Activated naive CD8-positive, alpha-beta T cell treated with anti-CD3 and anti-CD28 coated beads for 36 hours (primary cell): ENCODE measurements around the gene GTF3A. TPM values are rescaled to one million over a fixed set of nuclear protein-coding genes. Genes with fewer than 3 reads are reported as not detected.

Experiments
- DNase-seq: peaks from one replicate; pipeline ENCODE4 v3.0.0; 2021
- H3K27ac Mint-ChIP-seq: one replicate; pipeline ENCODE4 v1.8.0; 2022; ENCODE audit warnings: mild to moderate bottlenecking, moderate library complexity, mixed read lengths
- H3K27me3 Mint-ChIP-seq: one replicate; pipeline ENCODE4 v1.8.0; 2022; ENCODE audit warnings: mild to moderate bottlenecking, mixed read lengths
- H3K36me3 Mint-ChIP-seq: one replicate; pipeline ENCODE4 v1.8.0; 2021; ENCODE audit warnings: mild to moderate bottlenecking, mixed read lengths
- H3K4me1 Mint-ChIP-seq: one replicate; pipeline ENCODE4 v1.8.0; 2021; ENCODE audit warnings: mixed read lengths
- H3K4me3 Mint-ChIP-seq: one replicate; pipeline ENCODE4 v1.8.0; 2022; ENCODE audit warnings: mild to moderate bottlenecking, moderate library complexity, mixed read lengths
- H3K9me3 Mint-ChIP-seq: one replicate; pipeline ENCODE4 v1.8.0; 2022; ENCODE audit warnings: mixed read lengths
- total RNA-seq, 2 experiments: library from RNA; stranded (reverse); gene quantifications; one replicate each; pipeline ENCODE4 v1.2.3, GENCODE V29; 2021

GTF3A gene
- 100 to 1,000 TPM; 284 to 285 TPM for total RNA-seq

DNA sequence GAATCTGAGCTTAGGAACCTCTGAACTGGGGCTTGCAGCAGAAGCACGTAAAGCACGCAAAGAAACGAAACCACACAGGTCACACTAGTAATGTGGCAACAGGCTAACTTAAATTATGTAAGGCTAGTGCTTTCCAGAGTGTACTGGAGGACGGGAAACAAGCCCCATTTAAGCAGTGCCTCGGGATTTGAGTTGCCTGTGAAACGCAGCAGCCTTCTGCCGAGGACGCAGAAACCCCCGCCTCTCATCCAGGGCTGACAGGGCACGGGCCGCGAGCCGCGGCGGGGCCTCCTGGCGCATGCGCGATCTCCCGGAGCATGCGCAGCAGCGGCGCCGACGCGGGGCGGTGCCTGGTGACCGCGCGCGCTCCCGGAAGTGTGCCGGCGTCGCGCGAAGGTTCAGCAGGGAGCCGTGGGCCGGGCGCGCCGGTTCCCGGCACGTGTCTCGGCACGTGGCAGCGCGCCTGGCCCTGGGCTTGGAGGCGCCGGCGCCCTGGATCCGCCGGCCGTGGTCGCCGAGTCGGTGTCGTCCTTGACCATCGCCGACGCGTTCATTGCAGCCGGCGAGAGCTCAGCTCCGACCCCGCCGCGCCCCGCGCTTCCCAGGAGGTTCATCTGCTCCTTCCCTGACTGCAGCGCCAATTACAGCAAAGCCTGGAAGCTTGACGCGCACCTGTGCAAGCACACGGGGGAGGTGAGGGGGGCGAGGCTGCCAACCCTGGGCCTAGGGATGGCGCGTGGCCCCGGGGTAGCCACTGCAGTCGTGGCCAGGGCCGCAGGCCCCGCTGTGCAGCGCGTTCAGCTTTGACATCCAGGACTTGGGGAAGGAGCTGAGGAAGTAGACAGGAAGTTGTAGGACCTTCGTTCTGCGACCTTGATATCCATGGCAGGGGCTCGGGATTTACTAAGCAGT lies at the start of gene GTF3A:
Gene GTF3A, plus strand, starts transcription at position 374 of the 912 bp plus-strand sequence.
- H3K9me3 Mint-ChIP-seq, result no peaks in the 10 kb centered on the region

DNA sequence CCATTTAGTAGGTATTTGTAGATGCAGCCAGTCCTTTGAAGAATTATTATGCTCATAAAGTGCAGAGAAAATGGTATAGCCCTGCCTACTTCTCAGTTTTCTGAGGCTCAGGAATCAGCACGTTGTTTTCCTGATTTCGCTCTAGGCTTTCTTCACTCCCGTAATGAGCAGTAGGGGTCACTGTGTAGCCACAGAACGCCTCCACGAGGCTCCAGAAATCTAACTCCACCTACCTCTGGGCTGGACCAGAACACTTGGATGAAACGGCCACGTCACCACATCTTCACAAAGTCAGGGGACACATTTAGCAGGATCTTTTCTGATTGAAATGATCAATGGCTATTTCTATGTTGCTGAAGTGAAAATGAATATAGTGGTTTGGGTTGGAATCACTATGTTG lies 49.8 kb upstream of the GTF3A start:
- DNase-seq, result peak; percentile 48
- Mint-ChIP-seq H3K36me3 (no peaks in the 10 kb centered on the region), H3K4me3 (no peak overlapping the region), H3K4me1 (peaks cover 7% of the 10 kb centered on the region), H3K27ac (no peak overlapping the region), H3K27me3 (peaks cover 12% of the 10 kb centered on the region), H3K9me3 (no peaks in the 10 kb centered on the region)

More for the DNA sequence above, at the start of gene GTF3A:
- Mint-ChIP-seq H3K36me3 (peaks cover 36% of the 10 kb centered on the region), H3K4me1 (peaks cover 29% of the 10 kb centered on the region), H3K4me3 (peak within 1 kb of the TSS; percentile 95), H3K27me3 (no peaks in the 10 kb centered on the region), H3K27ac (peak within 1 kb of the TSS; percentile 95)
- DNase-seq, result peak; percentile 92

DNA sequence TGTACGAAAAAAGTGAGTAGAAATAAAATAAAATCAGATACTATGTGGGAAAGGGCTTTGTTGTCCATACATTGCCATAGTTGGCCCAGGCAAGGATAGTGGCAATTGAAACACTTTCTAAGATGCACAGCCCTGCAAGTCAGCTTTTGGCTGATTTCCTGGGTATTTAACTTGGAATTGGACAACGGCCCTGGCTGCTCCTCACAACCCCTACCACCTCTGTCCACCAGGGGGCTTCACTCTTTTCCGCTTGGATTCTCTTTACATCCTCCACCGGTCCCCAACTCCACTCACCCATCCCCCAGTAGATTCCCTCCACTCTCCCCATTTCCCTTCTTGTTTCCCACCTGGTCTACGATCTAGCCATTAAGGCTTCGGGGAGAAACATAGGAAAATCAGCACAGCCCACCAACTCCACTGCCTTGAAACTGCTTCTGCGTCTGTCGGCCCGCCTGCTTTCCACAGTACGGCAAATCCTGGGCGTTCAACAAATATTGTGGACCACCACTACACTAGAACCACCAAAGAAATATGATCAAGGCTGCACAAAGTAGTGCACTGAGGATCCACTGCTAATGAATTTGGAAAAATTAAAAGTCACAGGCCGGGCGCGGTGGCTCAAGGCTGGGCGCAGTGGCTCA lies 48.6 kb upstream of the GTF3A start:
- H3K4me3 Mint-ChIP-seq, result no peak overlapping the region
- peaks cover 12% of the 10 kb centered on the region for H3K27me3 Mint-ChIP-seq
- H3K27ac Mint-ChIP-seq, result no peak overlapping the region
- no peaks in the 10 kb centered on the region for H3K36me3 Mint-ChIP-seq
- peak; percentile 36 for DNase-seq
- H3K9me3 Mint-ChIP-seq, result no peaks in the 10 kb centered on the region
- peaks cover 7% of the 10 kb centered on the region for H3K4me1 Mint-ChIP-seq

DNA sequence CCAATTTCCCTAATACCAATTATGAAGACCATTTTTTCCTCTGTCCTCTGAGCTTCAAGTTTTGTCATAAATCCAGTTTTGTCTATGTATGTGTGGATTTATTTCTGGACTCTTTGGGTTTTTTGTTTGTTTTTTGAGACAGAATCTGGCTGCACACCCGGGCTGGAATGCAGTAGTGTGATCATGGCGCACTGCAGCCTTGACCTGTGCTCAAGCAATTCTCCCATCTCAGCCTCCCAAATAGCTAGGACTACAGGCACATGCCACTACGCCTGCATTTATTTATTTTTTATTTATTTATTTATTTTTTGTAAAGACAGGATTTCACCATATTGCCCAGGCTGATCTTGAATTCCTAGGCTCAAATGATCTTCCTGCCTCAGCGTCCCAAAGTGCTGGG lies 45.3 kb upstream of the GTF3A start:
- Mint-ChIP-seq H3K27me3 (peaks cover 12% of the 10 kb centered on the region), H3K36me3 (no peaks in the 10 kb centered on the region), H3K4me1 (peaks cover 7% of the 10 kb centered on the region), H3K9me3 (no peaks in the 10 kb centered on the region), H3K4me3 (no peak overlapping the region), H3K27ac (no peak overlapping the region)
- no peak for DNase-seq

DNA sequence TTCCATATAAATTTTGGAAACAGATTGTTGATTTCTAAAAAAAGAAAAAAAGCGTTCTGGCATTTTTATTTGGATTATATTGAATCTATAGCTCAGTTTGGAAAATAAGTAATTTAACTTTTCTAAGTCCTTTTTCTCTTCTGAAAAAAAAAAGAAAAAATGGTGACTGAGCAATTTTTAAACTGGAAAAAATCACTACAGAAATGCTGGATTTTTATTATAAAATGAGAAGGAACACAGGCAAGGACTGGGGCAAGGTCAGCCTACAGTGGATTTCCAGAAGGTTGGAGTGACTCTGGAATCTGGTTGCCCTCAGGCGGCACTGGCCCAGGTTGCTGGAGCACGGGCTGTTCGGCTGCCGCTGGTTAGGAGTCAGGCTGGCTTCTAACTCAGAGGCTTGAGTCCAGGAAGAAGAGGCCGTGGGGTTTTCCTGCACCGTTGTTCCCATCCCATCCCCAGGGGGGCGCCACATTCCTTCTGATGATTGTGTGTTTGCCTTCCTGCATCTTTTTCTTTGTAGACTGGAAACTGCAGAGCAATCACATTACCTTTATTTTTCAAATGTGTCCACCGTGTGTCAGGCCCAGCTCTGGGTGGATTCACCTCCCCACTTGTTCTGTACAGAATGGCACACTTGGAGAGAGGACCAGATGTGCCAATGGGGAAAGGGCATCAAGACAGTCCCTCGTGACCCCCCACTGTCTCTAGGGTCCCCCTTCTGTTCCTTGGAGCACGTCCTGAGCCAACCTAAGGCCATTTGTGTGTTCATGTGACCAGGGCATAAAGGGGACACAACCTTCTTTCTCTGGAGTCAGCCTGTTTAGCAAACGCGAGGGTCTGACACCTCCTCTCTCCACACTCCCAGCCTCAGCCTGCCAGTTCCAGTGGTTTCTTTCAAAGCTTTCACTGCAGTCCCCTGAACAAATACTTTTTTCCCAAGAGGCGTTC lies 44.5 kb upstream of the GTF3A start:
- H3K36me3 Mint-ChIP-seq, result no peaks in the 10 kb centered on the region
- H3K9me3 Mint-ChIP-seq, result no peaks in the 10 kb centered on the region
- H3K4me3 Mint-ChIP-seq, result no peak overlapping the region
- H3K4me1 Mint-ChIP-seq, result peaks cover 2% of the 10 kb centered on the region
- DNase-seq, result peak; percentile 57
- H3K27me3 Mint-ChIP-seq, result peaks cover 7% of the 10 kb centered on the region
- H3K27ac Mint-ChIP-seq, result no peak overlapping the region

DNA sequence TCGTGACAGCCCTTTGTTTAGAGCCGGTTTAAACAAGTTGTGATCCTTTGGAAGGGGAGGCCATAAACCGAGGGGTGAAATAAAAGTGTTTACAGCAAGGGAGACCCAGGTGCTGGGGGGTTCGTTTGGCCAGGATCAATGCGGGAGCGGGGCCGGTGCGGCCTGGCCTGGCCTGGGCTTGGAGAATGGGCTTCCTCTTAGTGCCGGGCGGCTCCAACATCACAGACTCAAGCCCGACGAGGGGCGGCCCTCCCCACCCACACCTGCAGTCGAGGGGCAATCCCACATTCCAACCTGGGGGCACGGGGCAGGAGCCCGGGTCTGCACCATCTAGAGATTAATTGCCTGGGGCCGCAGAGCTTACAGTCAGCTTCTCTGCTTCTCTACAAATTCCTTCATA lies 42.8 kb upstream of the GTF3A start:
- Mint-ChIP-seq H3K36me3 (no peaks in the 10 kb centered on the region), H3K27ac (no peak overlapping the region)

DNA sequence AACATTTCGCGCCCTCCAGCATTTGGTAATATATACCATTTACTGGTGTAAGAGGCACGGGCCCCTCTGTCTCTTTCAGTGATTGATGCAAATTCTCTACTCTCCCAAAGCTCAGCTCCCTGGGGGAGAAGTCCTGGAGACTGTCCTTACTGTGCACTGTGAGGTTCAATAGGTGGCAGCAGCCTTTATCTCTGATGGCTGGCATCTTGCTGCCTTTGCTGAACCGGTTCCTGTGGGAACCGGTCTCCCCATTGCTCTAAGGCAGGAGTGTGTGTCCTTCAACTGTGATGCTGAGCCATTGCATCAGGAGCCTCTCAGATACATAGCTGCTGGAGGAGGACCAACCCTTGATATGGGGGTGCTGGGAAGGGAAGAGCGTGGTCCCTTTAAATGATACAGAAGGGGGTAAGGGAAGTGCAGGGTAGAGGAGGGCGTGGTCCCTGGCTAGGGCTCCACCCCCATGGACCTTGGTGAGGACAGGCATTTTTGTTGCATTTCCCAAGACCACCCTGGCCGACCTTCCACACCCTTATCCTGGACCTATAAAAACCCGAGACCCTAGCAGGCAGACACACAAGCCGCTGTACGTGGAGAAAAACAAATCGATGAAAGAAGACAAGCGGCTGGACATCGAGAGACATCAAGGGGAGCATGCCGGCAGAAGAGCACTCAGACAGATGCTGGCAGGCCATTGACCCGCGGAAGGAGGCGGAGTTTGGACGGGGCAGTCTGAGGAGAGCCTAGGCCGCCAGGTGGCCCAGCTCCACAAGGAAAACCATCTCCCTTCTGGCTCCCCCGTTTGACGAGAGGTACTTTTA lies 41.1 kb upstream of the GTF3A start:
- Mint-ChIP-seq H3K4me1 (no peaks in the 10 kb centered on the region), H3K36me3 (no peaks in the 10 kb centered on the region), H3K9me3 (no peaks in the 10 kb centered on the region), H3K27ac (no peak overlapping the region), H3K4me3 (no peak overlapping the region), H3K27me3 (no peaks in the 10 kb centered on the region)
- no peak for DNase-seq

More for the DNA sequence above, 42.8 kb upstream of the GTF3A start:
- Mint-ChIP-seq H3K27me3 (no peaks in the 10 kb centered on the region), H3K4me1 (no peaks in the 10 kb centered on the region), H3K9me3 (no peaks in the 10 kb centered on the region), H3K4me3 (no peak overlapping the region)
- DNase-seq, result no peak

DNA sequence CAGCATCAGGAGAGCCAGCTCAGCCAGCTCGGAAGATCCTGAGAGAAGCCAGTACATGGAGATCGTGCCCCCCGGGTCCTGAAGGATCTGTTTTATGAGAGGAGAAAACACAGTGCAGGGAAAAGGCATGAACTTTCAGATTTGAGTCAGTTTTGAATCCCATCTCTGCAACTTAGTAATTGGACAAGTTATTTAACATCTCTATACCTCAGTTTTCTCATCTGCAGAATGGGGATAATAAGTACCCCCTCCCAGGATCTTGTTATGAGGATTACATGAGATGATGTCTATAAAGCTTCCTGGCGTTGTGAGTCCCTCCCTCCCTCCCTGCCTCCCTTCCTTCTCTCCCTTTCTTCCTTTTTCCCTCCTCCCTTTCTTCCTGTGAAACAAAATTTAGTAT lies 40.1 kb upstream of the GTF3A start:
- no peak for DNase-seq
- no peaks in the 10 kb centered on the region for H3K9me3 Mint-ChIP-seq
- no peak overlapping the region for H3K27ac Mint-ChIP-seq
- no peaks in the 10 kb centered on the region for H3K27me3 Mint-ChIP-seq
- H3K4me3 Mint-ChIP-seq, result no peak overlapping the region
- H3K36me3 Mint-ChIP-seq, result no peaks in the 10 kb centered on the region
- H3K4me1 Mint-ChIP-seq, result no peaks in the 10 kb centered on the region

DNA sequence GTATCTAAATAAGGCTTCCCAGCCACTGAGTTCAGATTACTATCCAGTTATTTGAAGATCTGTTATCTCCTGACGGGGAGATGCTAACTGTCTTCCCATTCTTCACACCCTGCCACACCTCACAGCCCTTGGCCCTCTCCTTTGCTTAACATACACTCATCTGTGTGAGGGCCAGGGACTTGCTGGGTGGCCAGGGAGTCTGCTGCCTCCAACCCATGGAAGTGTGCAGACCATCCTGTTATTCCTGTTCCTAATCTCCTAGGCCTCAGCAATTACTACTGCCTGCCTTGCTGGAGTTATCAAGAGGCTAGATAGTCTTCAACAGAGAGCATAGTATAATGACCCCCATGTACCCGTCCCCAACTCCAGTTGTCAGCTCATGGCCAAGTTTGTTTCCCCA lies 36.2 kb upstream of the GTF3A start:
- H3K9me3 Mint-ChIP-seq, result no peaks in the 10 kb centered on the region
- H3K36me3 Mint-ChIP-seq, result no peaks in the 10 kb centered on the region
- no peak for DNase-seq
- H3K27ac Mint-ChIP-seq, result no peak overlapping the region
- H3K4me1 Mint-ChIP-seq, result no peaks in the 10 kb centered on the region
- no peaks in the 10 kb centered on the region for H3K27me3 Mint-ChIP-seq
- no peak overlapping the region for H3K4me3 Mint-ChIP-seq

DNA sequence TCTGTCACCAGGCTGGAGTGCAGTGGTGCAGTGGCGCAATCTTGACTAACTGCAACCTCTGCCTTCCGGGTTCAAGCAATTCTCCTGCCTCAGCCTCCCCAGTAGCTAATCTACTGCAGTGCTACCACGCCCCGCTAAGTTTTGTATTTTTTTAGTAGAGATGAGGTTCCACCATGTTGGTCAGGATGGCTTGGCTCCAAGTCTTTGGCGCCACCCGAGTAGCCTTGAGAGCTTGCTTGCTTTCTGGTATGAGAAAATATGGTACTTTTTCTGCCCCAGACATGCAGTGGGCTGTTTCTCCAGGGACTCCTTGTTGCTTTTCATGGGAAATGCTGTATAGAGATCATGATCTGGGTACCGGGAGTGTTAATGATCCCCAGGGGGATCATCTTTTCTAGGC lies 34.5 kb upstream of the GTF3A start:
- Mint-ChIP-seq H3K4me3 (no peak overlapping the region), H3K36me3 (no peaks in the 10 kb centered on the region), H3K27ac (no peak overlapping the region), H3K27me3 (no peaks in the 10 kb centered on the region), H3K4me1 (no peaks in the 10 kb centered on the region), H3K9me3 (no peaks in the 10 kb centered on the region)
- no peak for DNase-seq

DNA sequence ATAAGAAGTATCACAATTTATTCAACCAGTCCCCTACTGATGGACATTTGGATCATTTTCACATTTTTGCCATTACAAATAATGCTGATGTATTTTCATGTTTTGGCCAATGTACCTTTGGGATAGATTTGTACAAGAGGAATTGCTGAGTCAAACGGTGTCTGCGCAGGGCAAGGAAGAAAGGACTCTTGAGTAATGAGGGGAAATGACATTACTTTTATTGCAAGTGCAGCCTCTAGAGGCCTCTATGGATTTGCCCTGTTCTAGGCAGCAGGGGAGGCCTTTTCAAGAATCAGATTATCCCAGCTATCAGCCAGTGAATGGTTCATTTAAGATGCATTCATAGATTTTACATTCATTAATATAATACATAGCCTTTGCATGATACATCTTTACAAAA lies 32.9 kb upstream of the GTF3A start:
- no peaks in the 10 kb centered on the region for H3K36me3 Mint-ChIP-seq
- no peaks in the 10 kb centered on the region for H3K4me1 Mint-ChIP-seq
- no peak overlapping the region for H3K4me3 Mint-ChIP-seq
- H3K9me3 Mint-ChIP-seq, result no peaks in the 10 kb centered on the region
- no peaks in the 10 kb centered on the region for H3K27me3 Mint-ChIP-seq
- no peak for DNase-seq
- no peak overlapping the region for H3K27ac Mint-ChIP-seq

DNA sequence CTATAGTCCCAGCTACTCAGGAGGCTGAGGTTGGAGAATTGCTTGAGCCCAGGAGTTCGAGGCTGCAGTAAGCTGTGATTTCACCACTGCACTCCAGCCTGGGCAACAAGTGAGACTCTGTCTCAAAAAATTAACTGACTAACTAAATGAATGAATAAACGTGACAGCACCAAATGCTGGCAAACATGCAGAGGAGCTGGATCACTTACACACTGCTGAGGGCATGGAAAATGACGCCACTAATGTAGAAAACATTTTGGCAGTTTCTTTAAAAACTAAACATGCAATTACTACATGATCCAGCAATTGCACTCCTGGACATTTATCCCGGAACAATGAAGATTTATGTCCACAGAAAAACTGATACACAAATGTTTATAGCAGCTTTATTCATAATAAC lies 31.3 kb upstream of the GTF3A start:
- H3K9me3 Mint-ChIP-seq, result no peaks in the 10 kb centered on the region
- H3K27me3 Mint-ChIP-seq, result no peaks in the 10 kb centered on the region
- no peak overlapping the region for H3K4me3 Mint-ChIP-seq
- H3K36me3 Mint-ChIP-seq, result no peaks in the 10 kb centered on the region
- DNase-seq, result no peak
- H3K4me1 Mint-ChIP-seq, result no peaks in the 10 kb centered on the region
- H3K27ac Mint-ChIP-seq, result no peak overlapping the region

DNA sequence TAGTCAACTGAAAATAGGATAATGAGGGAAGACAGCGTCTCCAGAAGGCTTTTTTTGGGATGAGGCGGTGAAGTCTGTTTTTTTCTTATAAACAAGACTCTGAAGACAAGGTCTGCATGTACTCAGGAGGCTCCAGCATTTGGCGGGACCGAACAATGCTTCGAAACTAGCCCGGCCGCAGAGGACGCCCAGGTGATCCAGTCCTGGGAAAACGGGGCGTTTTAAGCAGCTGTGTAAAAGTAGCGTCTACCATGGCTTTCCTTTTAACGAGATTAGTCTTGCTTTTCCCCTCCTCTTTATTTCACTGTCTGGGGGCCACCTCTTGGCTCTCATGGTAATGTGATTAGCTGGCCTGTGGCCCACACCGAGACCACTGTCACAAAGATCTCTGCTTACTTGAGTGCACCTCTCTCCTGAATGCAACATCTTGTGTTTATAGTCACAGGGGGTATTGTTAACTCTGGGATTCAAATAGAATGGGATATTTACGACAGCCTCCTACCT lies 29.4 kb upstream of the GTF3A start:
- no peak for DNase-seq
- Mint-ChIP-seq H3K27me3 (no peaks in the 10 kb centered on the region), H3K36me3 (no peaks in the 10 kb centered on the region), H3K27ac (no peak overlapping the region), H3K4me1 (no peaks in the 10 kb centered on the region), H3K9me3 (no peaks in the 10 kb centered on the region), H3K4me3 (no peak overlapping the region)

DNA sequence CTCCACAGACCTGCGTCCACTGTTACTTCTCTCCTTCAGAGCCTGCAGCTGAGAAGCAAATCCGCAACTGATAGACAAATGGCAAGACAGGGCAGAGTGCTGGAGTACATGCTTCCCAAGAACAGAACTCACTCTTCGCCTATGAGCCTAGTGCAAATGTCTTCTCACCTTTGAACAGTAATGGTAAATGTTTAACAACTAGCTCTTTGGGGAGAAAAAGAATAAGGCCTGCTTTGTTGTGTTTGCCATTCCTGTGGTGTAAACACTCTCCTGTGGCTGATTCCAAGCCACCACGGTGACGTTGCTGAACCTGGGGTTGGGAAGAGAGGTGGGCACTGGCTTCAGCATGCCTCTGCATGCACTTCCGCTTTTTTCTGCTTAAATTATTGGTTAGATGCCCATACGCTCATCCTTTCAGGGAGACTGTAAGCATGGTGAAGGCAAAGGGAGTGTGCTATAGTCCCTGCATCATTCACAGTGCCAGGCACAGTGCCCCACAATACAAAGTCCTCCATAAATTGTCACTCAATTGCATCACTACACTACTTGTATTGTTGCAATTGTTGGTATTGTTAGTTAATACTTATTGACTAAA lies 28.1 kb upstream of the GTF3A start:
- Mint-ChIP-seq H3K36me3 (no peaks in the 10 kb centered on the region), H3K9me3 (no peaks in the 10 kb centered on the region), H3K27ac (no peak overlapping the region), H3K4me3 (no peak overlapping the region), H3K4me1 (no peaks in the 10 kb centered on the region), H3K27me3 (no peaks in the 10 kb centered on the region)
- DNase-seq, result no peak
